Activated CD8-positive, alpha-beta T cell treated with anti-CD3 and anti-CD28 coated beads for 36 hours (primary cell): ENCODE measurements around the gene CA9. TPM values are rescaled to one million over a fixed set of nuclear protein-coding genes. Genes with fewer than 3 reads are reported as not detected.
A peak's percentile ranks its signal among the peaks of the same experiment; 100 is the strongest.

ENCODE experiments used
- ATAC-seq: fragments of 200-7000 bp; cut with Tn5 transposase; one replicate; pipeline ENCODE4 v1.10.0; 2021; ENCODE audit warnings: mild to moderate bottlenecking, moderate library complexity
- CTCF ChIA-PET: fragments of 350-600 bp; sonication (Branson Sonifier 250); formaldehyde crosslinking; loops from one replicate; lab custom pipeline; 2021; ENCODE audit warnings: antibody characterized with exemption; lab: Charles Lee
- POLR2A ChIA-PET: fragments of 350-600 bp; sonication (Branson Sonifier 250); formaldehyde crosslinking; loops from one replicate; lab custom pipeline; 2021; ENCODE audit warnings: antibody characterized with exemption; lab: Charles Lee
- DNase-seq: peaks from one replicate; pipeline ENCODE4 v3.0.0-alpha.2; 2020
- H3K27ac Mint-ChIP-seq: one replicate; pipeline ENCODE4 v1.8.0; 2021; ENCODE audit warnings: mild to moderate bottlenecking, mixed read lengths
- H3K27me3 Mint-ChIP-seq: one replicate; pipeline ENCODE4 v1.8.0; 2021; ENCODE audit warnings: mixed read lengths
- H3K36me3 Mint-ChIP-seq: one replicate; pipeline ENCODE4 v1.8.0; 2021; ENCODE audit warnings: low read depth, mixed read lengths
- H3K4me1 Mint-ChIP-seq: one replicate; pipeline ENCODE4 v1.8.0; 2021; ENCODE audit warnings: low read depth, mixed read lengths
- H3K4me3 Mint-ChIP-seq: one replicate; pipeline ENCODE4 v1.8.0; 2021; ENCODE audit warnings: mild to moderate bottlenecking, moderate library complexity, mixed read lengths
- H3K9me3 Mint-ChIP-seq: one replicate; pipeline ENCODE4 v1.8.0; 2021; ENCODE audit warnings: mixed read lengths
- intact Hi-C: fragments of 100-400 bp; cut with micrococcal nuclease; formaldehyde crosslinking; loops from one replicate; pipeline ENCODE4 v1.10.0; 2022
- total RNA-seq, 2 experiments: library from RNA; stranded (reverse); gene quantifications; one replicate each; pipeline ENCODE4 v1.2.3, GENCODE V29; 2021
- TF ChIP-seq, protein P1 (sequence below): fragments of 200-600 bp; IDR thresholded peaks from one replicate; pipeline ENCODE4 v1.8.0; 2022; ENCODE audit warnings: antibody characterized with exemption, mild to moderate bottlenecking

CA9 gene
- total RNA-seq, 2 experiments from 2014 or later: 4.5 to 4.9 TPM

DNA sequence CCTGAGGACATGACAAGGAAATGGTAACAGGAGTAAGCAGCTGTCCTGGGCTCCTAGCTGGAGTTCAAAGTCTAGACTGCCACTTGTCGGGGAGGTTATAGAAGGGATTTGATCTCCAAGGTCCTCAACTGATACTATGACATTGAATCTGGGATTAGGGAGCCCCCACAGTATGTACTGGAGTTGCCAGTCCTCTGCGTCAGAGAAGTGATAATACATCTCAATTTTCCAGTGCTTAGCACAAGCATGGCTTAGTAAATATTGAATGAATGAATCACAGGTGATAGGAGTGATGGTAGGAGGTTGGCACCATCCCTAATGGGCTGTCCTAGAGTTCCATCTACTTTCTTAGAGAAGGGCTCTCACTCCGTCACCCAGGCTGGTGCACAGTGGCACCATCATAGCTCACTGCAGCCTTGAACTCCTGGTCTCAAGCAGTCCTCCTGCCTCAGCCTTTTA, 22.2 kb downstream of the CA9 start:
- DNase-seq (no peak), ATAC-seq (no peak)
- H3K9me3 Mint-ChIP-seq: no peaks in the 10 kb centered on the region
- POLR2A ChIA-PET: interaction anchor here (1.0 to 1.7 kb wide), 7 partner anchors 13 to 38 kb away, joined by 4 to 6 read pairs (median 4); partner anchors contain the start of genes ARHGEF39, CCDC107 and RMRP
- H3K27ac Mint-ChIP-seq: no peak overlapping the region
- intact Hi-C loops: no loop called here
- H3K36me3 Mint-ChIP-seq: peaks cover 17% of the 10 kb centered on the region
- TF ChIP-seq, protein P1, sequence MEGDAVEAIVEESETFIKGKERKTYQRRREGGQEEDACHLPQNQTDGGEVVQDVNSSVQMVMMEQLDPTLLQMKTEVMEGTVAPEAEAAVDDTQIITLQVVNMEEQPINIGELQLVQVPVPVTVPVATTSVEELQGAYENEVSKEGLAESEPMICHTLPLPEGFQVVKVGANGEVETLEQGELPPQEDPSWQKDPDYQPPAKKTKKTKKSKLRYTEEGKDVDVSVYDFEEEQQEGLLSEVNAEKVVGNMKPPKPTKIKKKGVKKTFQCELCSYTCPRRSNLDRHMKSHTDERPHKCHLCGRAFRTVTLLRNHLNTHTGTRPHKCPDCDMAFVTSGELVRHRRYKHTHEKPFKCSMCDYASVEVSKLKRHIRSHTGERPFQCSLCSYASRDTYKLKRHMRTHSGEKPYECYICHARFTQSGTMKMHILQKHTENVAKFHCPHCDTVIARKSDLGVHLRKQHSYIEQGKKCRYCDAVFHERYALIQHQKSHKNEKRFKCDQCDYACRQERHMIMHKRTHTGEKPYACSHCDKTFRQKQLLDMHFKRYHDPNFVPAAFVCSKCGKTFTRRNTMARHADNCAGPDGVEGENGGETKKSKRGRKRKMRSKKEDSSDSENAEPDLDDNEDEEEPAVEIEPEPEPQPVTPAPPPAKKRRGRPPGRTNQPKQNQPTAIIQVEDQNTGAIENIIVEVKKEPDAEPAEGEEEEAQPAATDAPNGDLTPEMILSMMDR: no peak
- no peaks in the 10 kb centered on the region for H3K27me3 Mint-ChIP-seq
- CTCF ChIA-PET: interaction anchor here (0.6 to 12.7 kb wide), 33 partner anchors 12 to 304 kb away, joined by 3 to 313 read pairs (median 4); partner anchors contain the start of genes ARHGEF39, CA9, CCDC107 and CREB3
- no peak overlapping the region for H3K4me3 Mint-ChIP-seq
- no peaks in the 10 kb centered on the region for H3K4me1 Mint-ChIP-seq

DNA sequence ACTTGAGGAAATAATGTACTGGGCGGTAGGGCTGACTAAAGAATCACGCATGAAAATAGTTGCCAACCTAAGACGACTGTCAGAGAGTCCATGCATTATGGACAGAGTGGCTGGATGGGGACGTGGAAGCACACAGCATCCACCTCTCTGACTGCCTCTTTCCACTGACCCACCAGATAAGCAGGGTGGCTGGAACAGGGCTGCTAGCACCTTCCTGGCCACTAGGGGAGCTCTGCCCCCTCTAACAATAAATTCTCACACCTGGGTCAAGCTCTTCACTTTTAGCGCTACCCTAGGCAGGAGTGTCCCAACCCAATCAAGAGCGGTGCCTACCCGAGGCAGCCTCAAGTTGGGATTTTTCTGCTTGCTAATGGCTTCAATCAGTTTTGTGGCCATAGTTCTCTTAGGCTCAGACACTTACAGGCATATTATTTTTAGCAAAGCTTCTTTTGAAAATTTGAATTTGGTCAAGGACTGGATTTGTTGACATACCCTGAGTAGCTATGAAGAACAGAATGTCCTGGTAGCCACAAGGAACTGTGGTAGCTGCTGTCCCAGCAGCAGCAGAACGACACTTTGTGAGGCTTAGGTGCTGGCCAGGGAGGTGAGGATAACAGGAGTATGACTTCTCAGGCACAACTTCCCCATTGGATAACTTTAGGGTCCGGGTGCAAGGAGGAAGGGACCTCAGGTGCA, 22.9 kb downstream of the CA9 start:
- TF ChIP-seq, protein P1: peak; percentile 95
- no peak overlapping the region for H3K27ac Mint-ChIP-seq
- POLR2A ChIA-PET: interaction anchor here (1.0 to 1.7 kb wide), 7 partner anchors 12 to 39 kb away, joined by 4 to 6 read pairs (median 4); partner anchors contain the start of genes ARHGEF39, CCDC107 and RMRP

DNA sequence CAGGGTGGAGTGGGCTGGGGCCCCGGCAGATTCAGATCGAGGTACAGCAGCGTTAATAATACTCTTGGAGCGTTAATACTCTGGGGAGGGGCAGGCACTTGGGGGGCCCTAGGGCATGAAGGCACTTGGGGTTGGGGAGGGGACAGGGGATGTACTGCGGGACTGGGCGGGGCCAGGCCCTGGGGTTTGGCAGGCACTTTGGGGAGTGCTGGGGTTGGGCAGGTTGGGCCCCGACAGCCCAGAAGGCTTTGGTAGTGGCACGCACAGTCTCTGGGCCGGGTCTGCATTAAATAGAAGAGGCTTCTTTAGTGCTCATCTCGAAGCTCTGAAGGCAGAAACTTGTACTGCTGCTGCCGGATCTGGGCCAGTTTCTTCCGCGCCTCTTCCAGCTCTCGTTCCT, 23.8 kb downstream of the CA9 start:
- H3K27ac Mint-ChIP-seq: no peak overlapping the region
- H3K4me1 Mint-ChIP-seq: no peaks in the 10 kb centered on the region
- H3K4me3 Mint-ChIP-seq: no peak overlapping the region
- DNase-seq (no peak), ATAC-seq (no peak)
- ChIA-PET CTCF (interaction anchor here (1.0 to 12.7 kb wide), 20 partner anchors 14 to 326 kb away, joined by 3 to 313 read pairs (median 10); partner anchors contain the start of genes ARHGEF39, CA9, CCDC107 and CREB3), POLR2A (interaction anchor here (0.5 to 1.7 kb wide), 3 partner anchors 19 to 37 kb away, joined by 3 to 5 read pairs (median 4); partner anchors contain the start of gene ARHGEF39)
- TF ChIP-seq, protein P1: no peak
- H3K9me3 Mint-ChIP-seq: no peaks in the 10 kb centered on the region
- no peaks in the 10 kb centered on the region for H3K27me3 Mint-ChIP-seq
- peaks cover 17% of the 10 kb centered on the region for H3K36me3 Mint-ChIP-seq
- intact Hi-C loops: no loop called here

More for the DNA sequence above, 22.9 kb downstream of the CA9 start:
- no peaks in the 10 kb centered on the region for H3K4me1 Mint-ChIP-seq
- peak; percentile 75 for DNase-seq
- no peaks in the 10 kb centered on the region for H3K9me3 Mint-ChIP-seq
- H3K4me3 Mint-ChIP-seq: no peak overlapping the region
- ATAC-seq: peak; percentile 98
- CTCF ChIA-PET: interaction anchor here (0.6 to 12.7 kb wide), 36 partner anchors 13 to 337 kb away, joined by 3 to 313 read pairs (median 5); partner anchors contain the start of genes ARHGEF39, CA9, CCDC107 and CREB3
- H3K36me3 Mint-ChIP-seq: peaks cover 17% of the 10 kb centered on the region
- H3K27me3 Mint-ChIP-seq: no peaks in the 10 kb centered on the region
- intact Hi-C loops: no loop called here

DNA sequence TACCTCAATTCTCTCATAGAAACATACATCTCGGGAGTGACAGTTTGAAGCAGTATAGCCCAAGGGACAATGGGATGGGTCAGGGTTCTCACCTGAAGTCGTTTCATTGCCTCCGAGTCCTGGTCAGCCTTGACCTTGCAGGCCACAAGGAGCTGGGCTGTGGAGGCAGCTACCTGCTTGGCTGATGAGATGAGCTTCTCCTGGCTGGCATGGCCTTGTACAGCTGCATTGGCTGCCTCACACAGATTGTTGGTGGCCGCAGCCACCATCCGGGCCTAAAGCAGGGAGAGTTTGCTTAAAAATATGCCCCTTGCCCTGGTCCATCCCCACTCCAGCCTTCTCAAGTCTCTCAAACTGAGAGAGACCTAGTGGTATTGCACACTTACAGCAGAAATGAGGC, 24.5 kb downstream of the CA9 start:
- ChIA-PET CTCF (interaction anchor here (0.9 to 12.7 kb wide), 7 partner anchors 7 to 91 kb away, joined by 3 to 313 read pairs (median 106); partner anchors contain the start of genes ARHGEF39, CA9, CCDC107 and CREB3), POLR2A (interaction anchor here (0.7 kb wide), 1 partner anchor 86 kb away, joined by 3 read pairs; no protein-coding TSS in a partner anchor)
- ATAC-seq (no peak), DNase-seq (no peak)
- Mint-ChIP-seq H3K4me3 (no peak overlapping the region), H3K27ac (no peak overlapping the region), H3K36me3 (peaks cover 24% of the 10 kb centered on the region), H3K4me1 (no peaks in the 10 kb centered on the region), H3K27me3 (no peaks in the 10 kb centered on the region), H3K9me3 (no peaks in the 10 kb centered on the region)
- TF ChIP-seq, protein P1: no peak
- intact Hi-C loops: no loop called here
